Activated naive CD4-positive, alpha-beta T cell treated with Interleukin-2 at 50 U/mL for 16 hours (primary cell): ENCODE measurements around the gene ALAS1.
A peak's percentile ranks its signal among the peaks of the same experiment; 100 is the strongest.

Source experiments
- DNase-seq: peaks from one replicate; pipeline ENCODE4 v3.0.0-alpha.2; 2020

The ALAS1 gene

GRCh38 chr3:52237657-52238172, 39.8 kb downstream of the ALAS1 start:
- DNase-seq: no peak

DNA sequence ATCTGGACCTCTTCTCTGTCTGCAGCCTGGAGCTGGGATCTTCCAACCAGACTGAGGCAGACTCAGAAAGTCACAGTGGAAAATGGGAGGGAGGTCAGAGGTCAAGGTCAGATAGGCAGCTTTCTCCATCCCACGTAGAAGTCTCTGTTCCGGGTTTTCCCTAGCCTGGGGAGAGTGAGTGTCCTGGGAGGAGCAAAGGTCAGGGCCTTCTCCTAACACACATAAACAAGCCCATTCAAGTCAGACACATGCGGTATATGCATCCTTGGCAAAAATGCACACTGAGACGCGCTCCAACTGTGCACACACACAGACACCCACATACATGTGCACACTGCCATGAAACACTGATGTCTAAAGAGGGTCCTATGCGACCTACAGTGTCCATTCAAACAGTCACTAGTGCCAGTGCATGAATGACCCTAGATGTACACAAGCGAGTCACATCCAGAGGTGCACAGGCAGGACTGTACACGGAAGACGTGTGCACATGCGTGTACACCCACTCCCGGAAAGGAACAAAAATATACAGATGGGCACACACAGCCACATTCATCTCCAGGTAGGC, 40.3 kb downstream of the ALAS1 start:
- DNase-seq: no peak

- DNase-seq: peak; percentile 91
These were observed 41.1 kb downstream of the ALAS1 start, which contains the start of gene TWF2 for GRCh38 chr3:52238761-52239701. Gene TWF2, minus strand, starts transcription at chr3:52239158. Its CDS starts 142 bp downstream, at chr3:52239016.

DNA sequence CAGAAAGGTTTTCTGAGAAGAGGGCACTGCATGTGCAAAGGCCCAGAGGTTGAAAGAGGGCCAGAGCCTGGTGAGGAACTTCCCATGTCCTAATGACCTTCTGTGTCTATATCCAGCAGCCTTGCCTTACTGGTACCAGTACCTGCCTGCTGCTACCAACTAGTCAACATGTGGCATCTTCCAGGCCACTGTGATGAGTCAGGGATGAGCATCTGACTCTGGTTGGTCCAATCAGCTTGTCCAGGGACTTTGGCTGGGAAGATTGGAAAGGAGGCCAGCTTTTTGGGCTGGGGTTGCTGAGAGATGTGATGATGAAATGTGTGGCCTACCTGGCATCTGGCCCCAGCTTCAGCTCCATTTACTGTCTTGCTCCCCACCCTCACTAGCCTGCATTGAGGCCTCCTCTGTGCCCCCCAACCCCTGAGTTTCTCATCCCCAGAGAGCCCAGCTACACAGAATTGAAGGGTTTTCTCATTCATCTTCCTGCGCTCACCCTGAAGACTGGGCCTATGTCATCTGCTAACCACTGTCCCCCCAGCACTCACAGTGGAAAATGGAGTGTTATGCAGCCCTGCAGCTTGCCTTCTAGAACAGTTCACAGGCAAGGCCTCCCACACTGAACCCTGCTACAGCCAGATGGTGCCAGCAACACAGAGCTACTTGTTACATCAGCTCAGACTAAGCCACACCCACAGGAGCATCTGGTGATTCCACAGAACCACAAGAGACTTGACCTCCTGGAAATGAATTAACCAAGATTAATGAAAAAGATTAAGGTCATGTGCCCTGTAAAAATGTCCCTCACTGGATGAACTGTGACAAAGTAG, 42.3 kb downstream of the ALAS1 start:
- peak; percentile 69 for DNase-seq

- DNase-seq: no peak
These were observed 43.0 kb downstream of the ALAS1 start for GRCh38 chr3:52240886-52241370.

DNA sequence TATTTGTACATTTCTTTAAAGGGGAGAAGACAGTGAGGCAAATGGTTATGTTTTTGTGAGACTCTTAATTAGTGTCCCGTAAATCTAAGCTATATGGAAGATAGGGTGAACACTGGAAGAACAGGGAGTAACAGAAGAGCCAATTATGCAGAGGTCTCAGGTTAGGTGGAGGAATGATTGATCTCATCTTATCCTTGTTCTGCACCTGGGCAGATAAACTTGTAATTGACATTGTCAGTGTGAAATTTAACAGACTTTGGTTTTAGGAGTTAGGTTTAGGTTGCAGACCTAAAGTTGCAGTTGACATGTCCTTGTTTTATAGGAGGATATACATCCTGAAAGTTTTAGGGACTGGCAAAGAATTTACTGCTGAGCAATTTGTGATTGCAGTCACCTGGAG, 44.1 kb downstream of the ALAS1 start:
- no peak for DNase-seq

GRCh38 chr3:52243791-52244628, 46.0 kb downstream of the ALAS1 start:
- peak; percentile 65 for DNase-seq

DNA sequence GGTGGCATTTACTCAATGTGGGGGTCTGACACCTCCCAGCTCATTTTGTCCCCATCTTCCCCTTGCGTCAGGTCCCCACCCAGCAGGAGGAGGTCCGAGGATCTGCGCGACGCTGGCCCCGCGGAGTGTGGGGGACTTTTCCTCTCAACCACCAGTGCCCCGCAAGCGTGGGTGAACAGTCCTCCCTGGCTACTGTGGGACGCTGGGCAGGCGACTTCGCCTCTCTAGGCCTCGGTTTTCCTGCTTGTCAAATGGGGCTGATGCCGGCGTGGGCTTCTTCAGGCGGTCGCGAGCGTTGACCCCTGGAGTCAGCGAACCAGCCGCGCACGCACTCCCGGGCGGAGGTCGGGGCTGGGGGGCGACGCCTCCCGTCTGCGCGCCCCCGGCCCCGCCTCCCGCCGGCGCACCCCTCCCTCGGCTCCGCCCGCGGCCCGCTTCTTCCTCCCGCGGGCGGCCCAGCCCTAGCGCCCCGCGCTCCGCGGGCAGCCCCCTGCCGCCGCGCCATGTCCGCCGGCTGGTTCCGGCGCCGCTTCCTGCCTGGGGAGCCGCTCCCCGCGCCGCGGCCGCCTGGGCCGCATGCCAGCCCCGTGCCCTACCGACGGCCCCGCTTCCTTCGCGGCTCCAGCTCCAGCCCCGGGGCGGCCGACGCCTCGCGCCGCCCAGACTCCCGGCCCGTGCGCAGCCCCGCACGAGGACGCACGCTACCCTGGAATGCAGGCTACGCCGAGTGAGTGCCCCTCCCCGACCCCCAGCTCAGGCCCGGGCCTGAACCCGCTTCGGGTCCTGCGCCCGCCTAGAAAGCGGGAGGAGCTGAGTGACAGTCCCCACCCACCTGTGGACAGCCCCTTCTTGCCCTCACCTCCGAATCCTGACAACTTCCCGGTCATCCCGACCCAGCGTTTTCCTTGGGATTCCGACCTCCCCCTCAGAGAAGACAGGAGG, 47.6 kb downstream of the ALAS1 start, which contains the start of gene PPM1M:
TSS of gene PPM1M (plus strand) at position 438 of the 942 bp plus-strand sequence. CDS start at position 504, 66 bp downstream.
- peak; percentile 63 for DNase-seq

GRCh38 chr3:52246264-52246620, 48.3 kb downstream of the ALAS1 start:
- no peak for DNase-seq

GRCh38 chr3:52246728-52247408, 48.9 kb downstream of the ALAS1 start:
- DNase-seq: no peak

GRCh38 chr3:52247409-52248164, 49.6 kb downstream of the ALAS1 start:
- DNase-seq: no peak

- no peak for DNase-seq
These were observed 50.2 kb downstream of the ALAS1 start for GRCh38 chr3:52248165-52248541.

- DNase-seq: no peak
These were observed 51.0 kb downstream of the ALAS1 start for GRCh38 chr3:52248816-52249547.

DNA sequence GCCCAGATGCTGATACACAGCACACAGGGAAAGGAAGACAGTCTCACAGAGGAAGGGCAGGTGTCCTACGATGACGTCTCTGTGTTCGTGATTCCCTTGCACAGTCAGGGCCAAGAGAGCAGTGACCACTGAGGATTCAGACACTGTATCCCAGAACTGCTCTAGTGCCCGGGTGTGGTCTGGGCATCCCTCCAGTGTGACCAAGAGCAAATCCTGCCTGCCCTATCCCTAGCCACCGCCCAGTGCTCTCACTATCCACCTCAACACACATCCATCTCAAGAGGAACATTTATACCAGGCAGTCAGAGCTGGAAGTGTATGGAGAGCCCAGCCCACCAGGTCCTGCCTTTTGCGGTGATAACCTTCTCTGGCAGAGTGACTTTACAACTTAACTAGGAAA, 51.7 kb downstream of the ALAS1 start:
- DNase-seq: no peak

DNA sequence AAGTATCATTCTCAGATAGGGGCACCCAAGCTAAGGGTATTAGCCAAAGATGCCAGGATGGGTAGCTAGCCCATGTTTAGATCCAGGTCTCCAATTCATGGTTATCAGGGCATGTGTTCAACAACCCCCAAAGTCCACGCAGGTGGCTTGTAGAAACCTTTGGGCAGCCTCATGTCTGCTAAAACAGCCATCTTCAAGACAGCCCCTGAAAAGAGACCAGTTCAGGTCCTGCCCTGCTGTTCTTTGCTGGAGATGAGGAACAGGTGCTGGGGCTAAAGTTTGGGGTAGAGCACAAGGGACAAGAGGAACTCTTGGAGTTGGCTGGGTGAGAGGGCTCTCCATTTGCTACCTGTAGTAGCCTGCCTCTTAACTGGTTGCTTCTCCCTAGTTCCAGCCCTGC, 52.2 kb downstream of the ALAS1 start:
- no peak for DNase-seq

DNA sequence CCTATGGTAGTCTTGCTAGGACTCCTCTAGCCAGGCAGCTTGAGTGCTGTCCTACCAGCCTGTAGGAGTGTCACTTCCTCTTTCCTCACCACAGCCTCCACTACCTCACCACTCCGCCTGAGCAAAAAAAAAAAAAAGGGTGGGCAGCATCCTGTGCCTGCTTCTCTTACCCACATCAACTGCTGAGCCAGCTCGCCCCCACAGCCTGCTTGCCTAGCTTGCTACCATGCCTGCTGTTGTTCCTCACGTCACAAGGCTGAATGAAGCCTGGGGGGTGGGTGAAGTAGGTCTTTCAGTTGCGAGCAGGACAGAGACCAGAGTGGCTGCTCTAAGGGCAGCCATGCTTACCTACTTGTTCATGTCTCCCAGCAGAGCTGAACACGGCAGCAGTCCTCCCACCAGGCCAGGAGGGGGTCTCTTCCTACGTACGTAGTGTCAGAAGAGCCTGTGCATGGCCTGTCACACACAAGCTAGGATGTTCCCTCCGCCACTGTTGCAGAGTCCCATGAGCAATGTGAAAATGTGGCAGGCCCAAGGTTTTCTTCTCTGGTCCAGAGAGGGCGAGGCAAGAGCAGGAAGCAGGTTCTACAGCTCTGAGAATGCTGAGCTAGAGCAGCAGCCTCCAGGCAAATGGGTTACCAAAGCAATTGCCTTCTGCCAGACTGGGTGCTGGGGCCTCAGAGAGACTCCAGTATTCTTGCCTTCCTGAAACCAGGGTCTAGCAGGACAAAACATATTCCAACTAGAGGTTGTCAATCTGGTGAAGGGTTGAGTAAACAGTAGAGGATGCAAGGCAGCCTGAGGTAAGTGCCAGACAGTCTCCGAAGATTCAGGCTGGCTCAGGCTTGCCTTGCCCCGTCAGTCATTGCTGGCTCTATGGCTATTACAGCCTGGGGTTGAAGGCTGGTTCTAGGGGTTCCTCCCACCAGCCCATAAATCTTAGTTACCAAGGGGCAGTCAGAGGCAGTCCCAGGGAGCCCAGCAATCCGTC, 55.6 kb downstream of the ALAS1 start:
- DNase-seq: peak; percentile 88

DNA sequence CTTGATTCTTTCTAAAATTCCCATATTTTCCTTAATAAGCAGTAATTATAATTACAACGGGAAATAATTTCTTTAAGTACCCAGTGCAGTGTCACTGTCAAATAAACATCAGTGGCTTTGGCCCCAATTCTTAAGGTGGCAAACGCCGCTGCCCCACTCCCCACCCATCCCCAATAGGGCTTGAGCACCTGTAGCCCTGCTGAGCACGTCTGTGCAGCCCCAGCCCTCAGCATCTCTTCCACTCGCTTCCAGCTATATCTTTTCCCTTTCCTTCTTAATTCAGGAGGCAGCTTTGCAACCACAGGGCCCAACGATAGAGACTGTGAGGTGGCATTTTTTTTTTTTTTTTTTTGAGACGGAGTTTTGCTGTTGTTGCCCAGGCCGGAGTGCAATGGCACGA, 56.6 kb downstream of the ALAS1 start:
- no peak for DNase-seq
